Activated CD4-positive, alpha-beta T cell treated with anti-CD3 and anti-CD28 coated beads for 1 hour (primary cell): Measurements from ENCODE around the gene CHRM5.

Experiments used
- DNase-seq: peaks from one replicate; pipeline ENCODE4 v3.0.0-alpha.2; 2020

CHRM5 gene

DNA sequence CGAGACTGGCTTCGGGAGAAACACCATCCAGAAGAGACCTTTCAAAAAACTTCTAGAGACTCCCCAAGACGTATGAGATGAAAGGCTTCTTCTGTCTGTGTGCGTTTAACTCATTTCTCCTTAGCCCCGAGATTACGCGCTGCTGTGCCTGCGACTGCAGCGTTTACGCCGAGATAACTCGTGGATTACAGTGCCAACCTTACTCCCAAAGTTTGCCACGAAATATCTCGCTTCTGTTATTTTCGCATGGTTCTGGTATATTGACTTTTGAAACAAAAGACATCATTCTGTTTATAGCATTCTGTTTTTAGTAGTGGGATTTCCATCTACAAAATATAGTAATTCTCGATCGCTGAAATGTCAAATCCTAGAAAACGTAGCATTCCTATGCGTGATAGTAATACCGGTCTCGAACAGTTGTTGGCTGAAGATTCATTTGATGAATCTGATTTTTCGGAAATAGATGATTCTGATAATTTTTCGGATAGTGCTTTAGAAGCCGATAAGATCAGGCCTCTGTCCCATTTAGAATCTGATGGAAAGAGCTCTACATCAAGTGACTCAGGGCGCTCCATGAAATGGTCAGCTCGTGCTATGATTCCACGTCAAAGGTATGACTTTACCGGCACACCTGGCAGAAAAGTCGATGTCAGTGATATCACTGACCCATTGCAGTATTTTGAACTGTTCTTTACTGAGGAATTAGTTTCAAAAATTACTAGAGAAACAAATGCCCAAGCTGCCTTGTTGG, 134.1 kb downstream of the CHRM5 start:
- DNase-seq, result no peak

DNA sequence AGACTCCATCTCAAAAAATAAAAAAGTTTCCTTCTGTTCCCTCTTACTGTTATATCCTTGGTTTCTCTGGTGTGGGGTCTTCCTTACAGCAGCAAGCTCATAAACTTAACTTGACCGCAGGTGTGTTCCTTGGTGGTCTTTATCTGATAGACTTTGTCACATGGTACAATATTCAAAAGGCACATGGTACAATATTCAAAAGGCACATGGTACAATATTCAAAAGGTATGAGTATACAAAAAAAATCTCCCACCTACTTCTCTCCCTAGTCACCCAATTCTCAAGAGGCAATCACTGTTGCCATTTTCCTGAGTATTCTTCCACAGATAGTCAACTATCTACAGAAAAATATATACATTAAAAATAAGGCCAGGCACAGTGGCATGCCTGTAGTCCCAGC, 138.1 kb downstream of the CHRM5 start:
- no peak for DNase-seq

DNA sequence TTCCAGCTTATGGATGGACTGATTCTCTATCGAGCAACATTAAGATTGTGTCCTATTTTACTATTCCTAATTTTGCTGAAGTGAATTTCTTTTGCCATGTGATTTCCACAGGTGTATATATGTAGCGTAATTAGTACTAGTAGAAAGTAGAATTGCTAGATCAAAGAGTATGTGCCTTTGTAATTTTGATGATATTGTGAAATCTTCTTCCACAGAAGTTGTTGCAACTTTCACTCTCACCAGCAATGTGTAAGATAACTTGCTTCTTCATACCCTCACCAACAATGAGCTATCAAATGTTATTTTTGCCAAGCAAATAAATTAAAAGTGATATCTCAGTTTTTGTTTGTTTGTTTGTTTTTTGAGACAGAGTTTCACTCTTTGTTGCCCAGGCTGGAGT, 139.0 kb downstream of the CHRM5 start:
- no peak for DNase-seq

DNA sequence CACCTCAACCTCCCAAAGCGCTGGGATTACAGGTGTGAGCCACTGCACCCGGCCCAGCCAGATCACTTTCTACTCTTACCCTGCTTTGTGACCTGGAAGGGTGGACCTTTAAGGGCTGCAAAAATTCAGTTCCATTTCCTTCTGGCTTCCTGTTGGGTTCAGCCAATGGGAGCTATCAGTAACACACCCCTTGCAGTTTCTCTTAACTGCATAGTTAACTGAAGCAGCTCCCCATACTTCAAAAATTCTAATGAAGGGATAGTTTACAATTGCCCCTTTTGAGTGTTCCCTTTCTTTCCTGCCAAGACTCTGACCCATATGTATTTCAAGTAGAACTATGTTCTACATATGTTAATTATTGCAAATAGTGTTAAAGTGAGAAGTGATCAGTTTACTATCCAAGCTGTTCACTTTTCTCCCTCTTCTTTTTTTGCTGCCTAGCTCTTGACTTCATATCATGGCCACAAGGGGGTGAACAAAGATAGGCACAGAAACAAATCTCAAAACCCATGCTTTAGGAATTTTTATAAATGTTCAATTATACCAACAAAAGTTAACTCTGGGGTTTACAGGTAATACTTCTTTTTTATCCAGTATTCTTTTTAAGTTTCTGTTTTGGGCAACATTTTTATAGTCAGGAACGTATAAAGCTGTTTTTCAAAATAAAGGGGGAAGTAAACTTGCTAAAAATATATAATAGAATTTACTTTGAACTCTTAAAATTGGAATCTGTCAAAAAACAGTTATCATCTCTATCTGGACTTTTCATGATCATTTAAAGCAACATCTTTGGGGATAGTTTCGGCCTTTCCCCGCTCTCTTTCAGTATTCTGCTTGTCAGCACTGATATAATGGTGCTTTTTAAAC, 141.7 kb downstream of the CHRM5 start:
- DNase-seq, result no peak

- no peak for DNase-seq
These were observed 143.2 kb downstream of the CHRM5 start for GRCh38 chr15:34111488-34111887.

DNA sequence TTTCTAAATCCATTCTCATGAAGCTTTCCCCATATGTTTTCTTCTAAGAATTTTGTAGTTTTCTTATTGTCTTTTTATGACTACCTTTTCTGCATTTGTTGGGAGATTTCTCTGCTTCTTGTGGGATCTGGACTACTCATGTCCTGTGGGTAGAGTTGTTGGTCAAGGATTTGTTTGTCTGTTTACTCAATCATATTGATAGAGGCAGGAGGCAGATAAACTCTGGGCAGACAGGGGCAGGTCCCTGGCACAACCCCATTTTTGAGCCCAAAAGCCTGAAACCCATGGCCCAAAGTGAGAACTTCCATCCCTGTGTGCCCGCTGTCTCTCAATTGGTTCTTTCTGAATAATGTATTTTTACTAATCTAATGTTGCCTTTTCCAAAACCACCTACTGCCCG, 145.9 kb downstream of the CHRM5 start:
- DNase-seq, result no peak

DNA sequence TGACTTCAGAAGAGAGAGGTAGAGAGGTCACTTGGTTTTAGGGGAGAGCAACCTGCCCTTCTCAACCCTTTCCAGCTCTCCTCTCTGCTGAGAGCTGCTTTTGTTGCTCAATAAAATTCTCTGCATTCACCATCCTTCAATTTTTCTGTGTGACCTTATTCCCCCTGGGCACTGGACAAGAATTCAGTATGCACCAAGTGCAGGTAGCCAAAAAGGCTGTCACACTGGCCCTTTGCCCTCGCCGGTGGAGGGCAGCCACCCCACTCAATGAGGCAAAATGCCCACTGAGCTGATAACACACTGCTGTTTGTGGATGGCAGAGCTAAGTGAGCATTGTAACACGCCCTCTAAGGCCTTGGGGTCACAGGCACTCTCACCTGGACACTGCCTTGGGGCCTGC, 146.4 kb downstream of the CHRM5 start:
- DNase-seq, result no peak

DNA sequence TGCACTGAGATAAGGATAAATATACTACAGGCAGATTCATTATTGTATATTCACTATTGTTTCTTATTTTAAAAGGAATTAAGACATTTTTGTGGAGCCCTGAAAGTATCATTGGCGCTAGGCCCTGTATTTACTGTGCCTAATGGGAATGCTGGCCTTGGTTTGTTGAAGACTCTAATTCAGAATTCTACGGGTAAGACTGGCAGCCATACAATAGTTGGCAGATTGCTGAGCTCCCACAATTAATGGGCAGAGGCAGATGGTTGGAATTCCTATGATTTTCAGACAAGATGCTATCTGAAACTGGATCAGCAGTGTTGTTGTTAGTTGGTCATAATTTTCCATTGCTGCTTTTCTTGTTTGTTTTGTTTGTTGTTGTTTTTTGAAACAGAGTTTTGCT, 148.3 kb downstream of the CHRM5 start:
- no peak for DNase-seq
